Stimulated activated CD4-positive, alpha-beta T cell treated with anti-CD3 and anti-CD28 coated beads, Interleukin-1b, Interleukin-23, amount 100 ng/mL, for 24 hours (primary cell): ENCODE measurements around the gene POC5.

Source experiments
- DNase-seq, 4 experiments: peaks; one replicate each; pipeline ENCODE4 v3.0.0-alpha.2; 2020; ENCODE audit warnings: low read depth in 4 of 4, low spot score in 1 of 4

POC5 gene

DNA sequence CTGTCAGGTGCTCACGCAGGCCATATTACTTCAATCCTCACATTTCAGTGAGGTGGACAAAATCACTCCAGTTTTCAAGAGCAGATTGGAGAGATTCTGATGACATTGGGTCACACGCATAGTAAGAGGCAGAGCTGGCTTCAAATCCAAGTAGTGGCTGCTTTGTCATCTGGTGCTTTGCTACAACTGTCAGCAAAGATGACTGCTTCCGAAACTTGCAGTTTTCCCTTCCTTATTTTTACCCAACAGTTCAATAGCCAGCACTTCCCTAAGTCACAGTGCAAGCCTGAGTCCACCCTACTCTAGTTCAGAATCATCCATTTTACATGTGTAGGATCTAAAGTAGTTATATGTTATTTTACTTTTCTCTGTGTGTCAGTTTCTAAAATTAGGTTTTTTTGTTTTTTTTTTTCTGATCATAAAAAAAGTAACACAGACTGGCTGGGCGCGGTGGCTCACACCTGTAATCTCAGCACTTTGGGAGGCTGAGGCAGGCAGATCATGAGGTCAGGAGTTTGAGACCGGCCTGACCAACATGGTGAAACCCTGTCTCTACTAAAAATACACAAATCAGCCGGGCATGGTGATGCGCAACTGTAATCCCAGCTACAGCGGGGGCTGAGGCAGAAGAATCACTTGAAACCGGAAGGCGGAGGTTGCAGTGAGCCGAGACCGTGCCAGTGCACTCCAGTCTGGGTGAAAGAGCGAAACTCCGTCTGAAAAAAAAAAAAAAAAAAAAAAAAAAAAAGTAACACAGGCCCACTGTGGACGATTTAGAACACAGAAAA lies 56.4 kb downstream of the POC5 start:
- DNase-seq = no peak

DNA sequence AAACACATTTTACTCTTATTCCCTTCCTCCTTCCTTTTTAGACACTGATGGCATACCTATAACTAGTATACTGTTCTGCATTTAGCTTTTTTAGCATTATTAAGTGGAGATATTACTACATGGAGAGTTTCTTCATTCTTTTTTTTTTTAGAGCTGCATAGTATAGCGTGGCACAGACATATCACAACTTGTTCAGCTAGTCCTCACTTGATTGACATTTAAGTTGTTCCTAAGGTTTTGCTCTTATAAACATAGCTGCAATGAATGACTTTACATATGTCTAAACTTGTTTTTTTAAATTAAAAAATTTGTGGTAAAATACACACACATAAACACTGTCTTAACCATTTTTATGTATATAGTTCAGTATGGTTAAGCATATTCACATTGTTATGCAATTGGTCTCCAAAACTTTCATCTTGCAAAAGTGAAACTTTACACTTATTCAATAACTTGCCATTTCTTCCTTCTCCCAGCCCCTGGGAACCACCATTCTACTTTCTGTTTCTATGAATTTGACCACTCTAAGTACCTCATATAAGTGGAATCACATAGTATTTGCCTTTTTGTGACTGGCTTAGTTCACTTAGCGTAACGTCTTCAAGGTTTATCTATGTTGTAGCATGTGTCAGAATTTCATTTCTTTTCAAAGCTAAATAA lies 57.3 kb downstream of the POC5 start:
- no peak for DNase-seq

DNA sequence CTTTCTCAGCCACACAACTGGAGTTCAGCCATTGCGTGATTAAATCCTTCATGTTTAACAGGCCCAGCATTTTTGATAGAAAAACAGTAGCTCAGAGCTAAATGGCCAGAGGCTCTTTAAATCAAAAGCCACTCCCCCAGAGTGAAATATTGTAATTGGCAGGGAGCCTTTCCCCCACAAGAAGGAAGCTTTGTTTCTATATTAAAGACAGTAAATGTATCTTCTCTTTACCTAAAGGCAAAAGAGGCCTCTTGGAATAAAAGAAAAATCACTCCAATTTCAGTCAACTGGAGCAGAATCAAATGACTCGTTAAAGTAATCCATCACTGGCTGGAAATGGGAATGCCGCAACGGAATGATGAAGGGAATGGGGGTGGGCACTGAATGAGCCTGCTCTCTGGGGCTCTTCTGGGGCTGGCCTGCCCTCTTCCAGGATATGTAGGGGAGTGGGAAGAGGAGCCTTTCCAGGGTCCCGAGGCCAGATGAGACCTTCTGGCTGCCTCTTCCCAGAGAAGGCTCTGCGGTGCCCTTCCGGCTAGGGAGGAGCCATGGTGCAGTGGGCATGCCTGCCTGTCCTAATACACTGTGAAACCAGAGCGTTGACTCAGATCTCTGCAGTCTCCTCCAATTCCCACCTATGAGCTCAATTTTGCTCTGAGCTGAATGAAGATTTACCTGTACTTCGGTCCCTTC lies 60.8 kb downstream of the POC5 start:
- no peak for DNase-seq

DNA sequence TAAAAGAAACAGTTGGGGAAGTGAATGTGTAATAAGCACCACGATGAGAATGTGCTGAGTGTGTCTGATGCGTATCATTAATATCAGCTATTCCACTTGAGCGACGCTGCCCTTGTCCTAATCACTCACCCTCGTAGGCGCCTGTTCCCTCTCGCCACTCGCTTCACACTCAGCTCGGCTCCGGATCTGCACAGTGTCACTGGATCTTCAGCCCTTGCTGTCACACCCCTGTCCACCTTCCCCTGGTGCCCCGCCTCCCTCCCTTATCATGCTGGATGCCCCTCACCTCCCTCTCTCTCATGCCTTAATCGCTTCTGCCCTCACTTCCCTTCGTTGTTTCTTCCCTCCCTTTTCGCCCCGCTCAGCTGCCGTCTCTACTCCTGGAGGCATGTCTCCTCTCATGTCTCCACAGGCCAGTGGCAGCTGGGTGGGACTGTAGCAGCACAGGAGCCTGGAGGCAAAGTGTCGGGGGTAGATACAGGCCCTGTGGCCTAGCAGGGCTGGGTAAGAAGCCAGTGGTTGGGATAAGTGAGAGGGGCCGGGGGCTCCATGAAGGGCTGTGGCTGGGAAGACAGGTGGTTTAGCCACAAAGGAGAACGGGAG lies 62.4 kb downstream of the POC5 start:
- DNase-seq = no peak

DNA sequence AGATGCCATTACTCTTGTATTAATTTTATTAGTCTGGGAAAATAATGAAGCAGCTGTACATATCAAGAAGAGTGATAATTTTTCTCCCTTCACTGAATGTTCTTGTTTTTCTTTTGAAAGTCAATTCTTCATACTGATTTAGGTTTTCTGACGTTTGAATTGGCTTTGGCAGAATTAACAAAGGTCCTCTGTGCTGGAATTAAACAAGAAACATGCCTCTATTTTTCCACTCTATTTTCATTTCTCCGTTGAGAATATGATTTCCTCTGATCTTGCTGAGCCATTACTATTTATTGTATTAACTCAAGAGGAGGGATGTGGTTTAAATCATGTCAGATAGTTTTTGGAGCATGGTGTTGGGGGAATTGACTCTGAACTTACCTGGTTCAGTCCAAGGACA lies 63.7 kb downstream of the POC5 start:
- no peak for DNase-seq

DNA sequence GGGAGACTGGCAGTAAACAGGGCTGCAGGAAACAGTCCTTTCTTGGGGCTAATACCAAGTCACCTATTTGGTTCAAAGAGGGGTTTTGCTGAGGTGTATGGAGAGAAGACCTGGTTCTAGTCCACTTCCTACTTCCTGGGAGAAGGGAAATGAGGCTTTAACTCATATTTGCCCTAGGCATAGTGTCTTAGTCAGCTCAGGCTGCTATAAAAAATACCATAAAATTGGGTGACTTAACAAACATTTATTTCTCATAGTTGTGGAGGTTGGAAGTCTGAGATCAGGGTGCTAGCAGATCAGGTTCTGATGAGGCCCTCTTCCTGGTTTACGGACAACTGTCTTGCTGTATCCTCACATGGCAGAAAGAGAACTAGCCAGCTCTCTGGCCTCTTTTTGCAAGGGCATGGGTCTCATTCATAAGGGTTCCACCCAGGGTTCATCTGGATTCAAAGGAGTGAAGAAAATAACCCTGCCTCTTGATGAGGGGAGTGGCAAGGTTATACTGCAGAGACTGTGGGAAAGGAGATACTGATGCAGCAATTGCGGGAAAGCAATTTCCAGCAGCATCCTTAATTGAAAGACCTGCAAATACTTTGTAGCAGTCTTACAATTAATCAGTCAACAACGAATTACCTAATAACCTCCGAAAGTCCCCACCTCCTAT lies 65.5 kb downstream of the POC5 start:
- DNase-seq = no peak

DNA sequence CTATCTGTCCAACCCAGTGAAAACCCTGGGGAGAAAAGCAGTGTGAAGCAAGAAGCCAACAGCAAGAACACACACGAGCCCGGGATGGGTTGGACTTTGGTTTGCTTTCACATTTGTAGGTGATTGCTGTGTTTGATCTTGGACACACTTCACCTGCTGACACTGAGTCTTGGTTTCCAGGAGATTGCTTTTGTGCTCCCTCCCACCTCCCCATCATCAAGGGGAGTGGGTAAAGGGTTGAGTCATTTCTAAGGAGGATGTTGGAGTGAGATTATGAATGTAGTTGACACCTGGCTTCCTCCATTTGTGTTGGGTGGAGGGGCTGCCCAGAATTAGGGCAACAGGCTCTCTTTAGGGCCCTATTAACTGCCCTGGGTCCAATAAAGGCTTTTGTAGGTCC lies 68.5 kb downstream of the POC5 start:
- DNase-seq = no peak

DNA sequence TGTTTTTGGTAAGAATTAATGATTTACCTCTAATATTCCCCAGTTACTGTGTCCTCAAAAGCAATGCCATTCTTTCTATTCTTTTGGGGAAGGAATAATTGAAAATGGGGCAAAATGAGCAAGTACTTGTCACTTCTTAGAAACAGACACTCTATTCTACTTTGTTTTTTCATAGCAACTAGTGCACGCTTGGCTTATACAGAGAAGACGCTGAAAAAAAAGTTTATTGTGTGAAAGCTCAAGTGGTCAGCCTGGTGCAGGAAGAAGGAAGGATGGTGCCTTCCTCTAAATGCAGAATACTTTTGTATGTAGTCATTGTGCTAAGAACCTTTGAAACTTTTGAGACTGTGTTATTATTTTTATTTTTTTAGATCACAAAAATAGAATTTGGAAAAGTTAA lies 76.4 kb downstream of the POC5 start:
- DNase-seq = no peak

DNA sequence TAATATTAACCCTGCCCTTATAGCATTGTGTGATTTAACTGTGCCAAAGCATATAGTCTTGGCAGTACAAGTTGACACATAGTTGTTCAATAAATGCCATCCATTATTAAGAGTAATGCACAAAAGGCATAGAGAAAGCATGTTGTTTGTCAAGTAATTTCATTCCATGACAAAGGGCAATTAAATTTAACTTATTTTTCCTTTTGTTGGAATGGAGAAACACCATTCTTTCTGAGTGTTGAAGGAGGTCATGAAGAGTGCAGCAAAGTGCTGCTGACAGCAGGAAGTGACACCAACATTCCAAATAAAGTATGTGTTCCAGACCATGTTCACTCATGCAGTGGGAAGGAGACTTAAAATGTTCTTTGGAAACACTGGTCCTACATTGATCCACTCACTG lies 76.8 kb downstream of the POC5 start:
- DNase-seq = no peak

DNA sequence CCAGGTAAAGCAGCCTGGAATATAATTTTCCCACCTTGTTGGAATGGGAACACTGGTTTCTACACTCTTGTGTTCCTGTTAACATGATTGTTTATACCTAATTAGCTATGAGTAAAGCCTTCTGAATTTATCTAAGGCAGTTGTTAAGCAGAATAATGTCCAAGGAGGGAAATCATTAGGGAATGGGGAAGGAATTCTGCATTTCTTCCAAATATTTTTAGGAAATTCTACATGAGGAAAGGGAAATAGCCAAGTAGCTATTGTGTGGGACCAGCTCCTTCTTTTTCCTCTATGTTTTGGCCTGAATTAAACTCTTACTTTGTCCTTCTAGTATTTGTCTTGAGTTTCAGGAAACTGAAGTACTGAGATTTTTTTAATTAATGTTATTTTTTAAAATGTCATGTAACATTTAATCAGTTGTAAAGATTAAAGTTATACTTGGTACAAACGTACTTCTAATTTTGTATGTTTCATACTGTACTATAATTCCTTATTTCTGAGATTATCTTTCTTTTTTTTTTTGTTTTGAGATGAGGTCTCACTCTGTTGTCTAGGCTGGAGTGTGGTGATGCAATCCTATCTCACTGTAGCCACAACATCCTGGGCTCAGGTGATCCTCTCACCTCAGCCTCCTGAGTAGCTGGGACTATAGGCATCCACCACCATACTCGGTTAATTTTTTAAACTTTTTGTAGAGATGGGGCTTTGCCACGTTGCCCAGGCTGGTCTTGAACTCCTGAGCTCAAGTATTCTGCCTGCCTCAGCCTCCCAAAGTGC lies 77.5 kb downstream of the POC5 start:
- no peak for DNase-seq

DNA sequence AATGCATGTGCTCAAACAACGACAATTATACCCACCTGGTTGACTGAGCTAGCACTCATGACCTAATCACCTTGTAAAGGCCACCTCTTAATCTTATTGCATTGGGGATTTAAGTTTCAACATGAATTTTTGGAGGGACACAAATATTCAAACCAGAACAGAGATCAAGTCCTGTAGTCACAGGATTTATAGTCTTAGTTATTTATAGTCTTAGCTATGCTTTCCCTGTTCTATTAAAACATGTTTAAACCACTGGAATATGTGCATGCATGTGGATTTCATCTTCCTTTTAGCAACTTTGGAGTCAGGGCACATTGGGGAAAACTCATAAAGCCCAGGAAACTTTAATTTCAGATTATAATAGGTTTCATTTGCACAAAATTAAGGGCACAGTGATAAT lies 79.3 kb downstream of the POC5 start:
- no peak for DNase-seq

DNA sequence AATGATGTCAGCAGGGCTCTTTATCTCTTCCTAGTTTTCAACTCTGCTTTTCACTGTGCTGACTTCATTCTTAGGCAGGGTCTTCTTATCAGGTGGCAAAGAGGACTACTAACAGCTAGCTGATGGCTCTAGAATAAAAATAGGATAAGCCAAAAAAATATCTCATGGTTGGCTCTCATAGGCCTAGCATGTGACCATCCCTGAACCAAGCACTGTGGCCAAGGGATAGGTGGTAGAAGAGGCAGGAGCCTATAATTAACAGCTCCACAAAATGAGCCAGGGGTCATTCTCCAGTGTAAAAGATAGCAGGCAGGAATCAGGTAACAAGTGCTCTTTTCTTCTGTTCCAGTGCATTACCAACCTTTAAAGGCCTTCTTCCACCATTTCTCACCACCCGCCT lies 84.9 kb downstream of the POC5 start:
- DNase-seq = no peak

DNA sequence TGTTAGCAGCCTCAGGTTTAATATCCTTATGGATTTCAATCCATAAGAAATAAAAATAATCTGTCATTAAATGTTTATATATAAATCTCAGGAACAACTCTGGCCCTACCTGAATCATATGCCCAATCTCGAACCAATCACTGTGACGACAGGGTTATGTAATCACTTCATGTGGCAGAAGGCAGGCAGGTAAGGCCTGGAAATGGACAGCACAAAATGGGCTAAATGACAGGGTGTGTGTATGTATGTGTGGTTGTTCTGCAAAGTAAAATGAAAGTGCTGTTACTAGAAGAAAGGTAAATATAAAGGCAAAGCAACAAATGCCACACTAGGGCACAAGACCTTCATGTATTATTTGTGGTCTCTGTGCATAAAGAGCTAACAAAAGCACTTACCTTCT lies 86.4 kb downstream of the POC5 start:
- no peak for DNase-seq

DNA sequence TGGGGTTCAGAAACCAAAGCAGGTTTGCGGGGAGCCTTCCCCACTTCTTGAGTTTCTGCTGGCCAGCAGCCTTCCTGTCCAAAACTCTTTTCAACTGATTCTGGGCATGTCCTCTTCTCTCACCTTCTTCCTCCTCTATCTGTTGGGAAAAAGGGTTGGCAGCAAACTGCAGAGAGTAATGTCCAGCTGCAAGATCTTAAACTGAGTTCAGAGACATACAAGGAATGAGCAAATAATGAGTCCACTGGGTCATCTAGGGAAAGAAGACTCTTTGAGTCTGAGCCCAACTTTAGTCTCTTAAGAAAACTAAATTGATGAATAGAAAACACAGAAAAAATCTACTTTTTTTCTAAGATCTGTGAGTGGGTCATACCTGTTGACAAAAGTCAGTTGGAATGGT lies 89.4 kb downstream of the POC5 start:
- DNase-seq = no peak

DNA sequence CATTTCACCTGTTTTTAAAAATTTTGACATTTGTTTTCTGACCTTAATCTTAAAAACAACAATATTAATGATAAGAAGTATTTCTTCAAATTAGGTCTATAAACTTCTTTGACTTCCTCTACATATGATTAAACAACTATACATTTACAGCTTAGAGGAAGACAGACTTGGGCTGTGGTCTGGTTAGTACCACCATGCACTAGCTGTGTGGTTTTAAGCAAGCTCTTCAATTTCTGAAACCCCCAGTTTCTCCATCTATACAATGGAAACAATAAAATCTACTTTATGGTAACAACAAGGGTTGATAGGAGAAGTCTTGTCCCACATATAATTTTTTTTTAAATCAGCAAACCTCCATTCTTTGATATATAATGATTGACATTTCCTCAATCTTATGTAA lies 90.3 kb downstream of the POC5 start:
- no peak for DNase-seq
